Stimulated activated CD8-positive, alpha-beta memory T cell treated with anti-CD3 and anti-CD28 coated beads, Interleukin-7, amount 100 ng/mL, for 4 hours (primary cell): ENCODE results near the gene PRAMEF14.
A peak's percentile ranks its signal among the peaks of the same experiment; 100 is the strongest.
"Not testable (repeated sequence)": the region's sequence is repeated elsewhere in the genome, so short reads cannot be mapped to it uniquely, and the experiment has no call there.

ENCODE experiments used
- DNase-seq, 2 donors: peaks; one replicate each; pipeline ENCODE4 v3.0.0-alpha.2; 2020; ENCODE audit warnings: low read depth in 2 of 2

PRAMEF14 gene, protein sequence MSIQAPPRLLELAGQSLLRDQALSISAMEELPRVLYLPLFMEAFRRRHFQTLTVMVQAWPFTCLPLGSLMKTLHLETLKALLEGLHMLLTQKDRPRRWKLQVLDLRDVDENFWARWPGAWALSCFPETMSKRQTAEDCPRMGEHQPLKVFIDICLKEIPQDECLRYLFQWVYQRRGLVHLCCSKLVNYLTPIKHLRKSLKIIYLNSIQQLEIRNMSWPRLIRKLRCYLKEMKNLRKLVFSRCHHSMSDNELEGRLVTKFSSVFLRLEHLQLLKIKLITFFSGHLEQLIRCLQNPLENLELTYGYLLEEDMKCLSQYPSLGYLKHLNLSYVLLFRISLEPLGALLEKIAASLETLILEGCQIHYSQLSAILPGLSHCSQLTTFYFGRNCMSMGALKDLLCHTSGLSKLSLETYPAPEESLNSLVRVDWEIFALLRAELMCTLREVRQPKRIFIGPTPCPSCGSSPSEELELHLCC

DNA sequence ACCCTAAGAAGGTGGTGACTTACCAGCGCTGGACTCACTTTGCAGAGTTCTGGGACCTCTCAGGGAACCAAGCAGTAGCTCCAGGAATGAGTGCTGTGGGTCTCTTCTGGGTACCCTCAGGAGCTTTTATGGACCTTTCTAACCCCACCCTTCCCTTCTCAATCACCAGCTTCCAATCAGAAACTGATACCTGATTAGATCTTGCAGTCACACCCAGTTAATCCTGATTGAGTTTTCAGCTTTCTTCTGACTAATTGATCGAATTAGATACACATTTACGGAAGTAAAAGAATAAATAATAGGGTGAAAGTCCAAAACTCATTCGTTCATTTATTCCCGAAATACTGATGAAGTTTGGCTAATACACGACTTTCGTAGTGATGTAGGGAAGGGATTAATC, at the start of gene PRAMEF14:
TSS of gene PRAMEF14 (minus strand) at position 101 of the 400 bp plus-strand sequence. CDS start 1,820 bp downstream, outside the sequence.
- not testable (repeated sequence) for DNase-seq

DNA sequence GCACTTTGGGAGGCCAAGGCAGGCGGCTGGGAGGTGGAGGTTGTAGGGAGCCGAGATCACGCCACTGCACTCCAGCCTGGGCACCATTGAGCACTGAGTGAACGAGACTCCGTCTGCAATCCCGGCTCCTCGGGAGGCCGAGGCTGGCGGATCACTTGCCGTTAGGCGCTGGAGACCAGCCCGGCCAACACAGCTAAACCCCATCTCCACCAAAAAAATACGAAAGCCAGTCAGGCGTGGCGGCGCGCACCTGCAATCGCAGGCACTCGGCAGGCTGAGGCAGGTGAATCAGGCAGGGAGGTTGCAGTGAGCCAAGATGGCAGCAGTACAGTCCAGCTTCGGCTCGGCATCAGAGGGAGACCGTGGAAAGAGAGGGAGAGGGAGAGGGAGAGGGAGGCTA, 48.4 kb upstream of the PRAMEF14 start:
- DNase-seq = not testable (repeated sequence)

DNA sequence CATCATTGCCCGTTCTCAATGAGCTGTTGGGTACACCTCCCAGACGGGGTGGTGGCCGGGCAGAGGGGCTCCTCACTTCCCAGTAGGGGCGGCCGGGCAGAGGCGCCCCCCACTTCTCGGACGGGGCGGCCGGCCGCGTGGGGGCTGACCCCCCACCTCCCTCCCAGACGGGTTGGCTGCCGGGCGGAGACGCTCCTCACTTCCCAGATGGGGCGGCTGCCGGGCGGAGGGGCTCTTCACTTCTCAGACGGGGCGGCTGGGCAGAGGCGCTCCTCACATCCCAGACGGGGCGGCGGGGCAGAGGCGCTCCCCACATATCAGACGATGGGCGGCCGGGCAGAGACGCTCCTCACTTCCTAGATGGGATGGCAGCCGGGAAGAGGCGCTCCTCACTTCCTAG, 47.8 kb upstream of the PRAMEF14 start:
- DNase-seq = not testable (repeated sequence)

DNA sequence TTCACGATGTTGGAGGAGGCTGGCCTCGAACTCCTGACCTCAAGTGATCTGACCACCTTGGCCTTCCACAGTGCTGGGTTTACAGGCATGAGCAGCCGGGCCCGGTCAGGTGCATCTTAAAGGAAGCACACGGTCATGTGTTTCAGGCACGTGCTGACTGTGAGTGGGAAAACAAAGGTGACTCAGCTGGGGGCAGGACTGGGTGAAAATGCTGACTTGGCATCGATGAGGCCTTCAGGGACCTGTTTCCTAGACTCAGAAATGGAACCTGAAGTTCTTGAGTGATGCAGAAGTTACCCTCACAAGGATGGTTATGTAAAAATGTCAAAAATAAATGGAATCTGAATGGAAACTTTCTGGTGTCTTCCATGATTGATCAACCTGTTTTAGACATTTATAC, 46.1 kb upstream of the PRAMEF14 start:
- not testable (repeated sequence) for DNase-seq

DNA sequence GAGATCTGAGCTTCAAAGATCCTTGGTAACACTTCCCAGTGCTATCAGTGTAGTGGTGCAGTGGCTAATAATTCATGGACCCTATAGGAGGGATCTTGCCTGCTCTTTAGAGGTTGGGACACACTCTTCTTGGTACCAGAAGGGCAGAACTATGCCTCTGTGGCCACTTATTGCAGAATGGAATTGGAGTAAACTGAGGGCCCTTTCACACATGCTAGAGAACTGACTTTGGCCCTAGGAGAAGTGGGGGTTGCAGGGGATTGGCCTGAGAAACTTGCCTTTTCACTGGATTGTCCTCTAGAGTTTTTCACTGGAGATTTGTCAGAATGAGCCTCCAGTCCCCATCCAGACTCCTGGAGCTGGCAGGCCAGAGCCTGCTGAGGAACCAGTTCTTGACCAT, 42.4 kb upstream of the PRAMEF14 start, which contains the start of gene PRAMEF17:
TSS of gene PRAMEF17 (plus strand) at position 301 of the 400 bp plus-strand sequence. CDS start at position 327, 26 bp downstream.
- DNase-seq = not testable (repeated sequence)

DNA sequence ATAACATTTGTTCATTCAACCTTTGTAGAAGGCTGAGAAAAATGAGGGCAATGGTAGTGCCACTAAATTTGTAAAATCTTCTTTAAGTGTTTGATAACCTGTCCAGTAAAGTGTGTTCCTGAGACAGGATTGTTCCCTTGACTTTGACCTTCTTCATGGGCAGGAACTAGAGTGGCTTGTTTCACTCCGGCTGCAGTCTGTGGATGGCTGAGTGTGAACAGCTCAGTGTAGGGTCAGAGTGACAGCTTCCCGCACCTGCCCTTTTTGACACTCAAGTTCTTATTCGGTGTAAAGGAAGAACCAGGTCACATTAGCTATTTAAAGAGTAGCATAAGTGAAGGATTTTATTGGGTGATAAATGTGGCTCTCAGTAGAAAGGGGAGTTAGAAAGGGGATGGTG, 33.4 kb upstream of the PRAMEF14 start:
- DNase-seq = not testable (repeated sequence)

DNA sequence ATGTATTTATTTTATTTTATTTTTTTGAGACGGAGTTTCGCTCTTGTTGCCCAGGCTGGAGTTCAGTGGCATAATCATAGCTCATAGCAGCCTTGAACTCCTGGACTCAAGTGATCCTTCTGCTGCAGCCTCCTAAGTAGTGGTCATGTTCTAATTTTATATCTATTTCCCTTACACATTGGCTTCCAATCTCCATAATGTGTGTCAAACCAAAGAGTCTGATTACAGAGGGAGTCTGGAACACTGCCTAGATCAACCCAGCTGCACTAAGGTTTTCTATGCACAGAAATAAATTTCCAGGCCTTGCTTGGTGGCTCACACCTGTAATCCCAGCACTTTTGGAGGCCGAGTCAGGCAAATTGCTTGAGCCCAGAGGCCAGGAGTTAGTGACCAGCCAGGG, 32.0 kb upstream of the PRAMEF14 start:
- not testable (repeated sequence) for DNase-seq

DNA sequence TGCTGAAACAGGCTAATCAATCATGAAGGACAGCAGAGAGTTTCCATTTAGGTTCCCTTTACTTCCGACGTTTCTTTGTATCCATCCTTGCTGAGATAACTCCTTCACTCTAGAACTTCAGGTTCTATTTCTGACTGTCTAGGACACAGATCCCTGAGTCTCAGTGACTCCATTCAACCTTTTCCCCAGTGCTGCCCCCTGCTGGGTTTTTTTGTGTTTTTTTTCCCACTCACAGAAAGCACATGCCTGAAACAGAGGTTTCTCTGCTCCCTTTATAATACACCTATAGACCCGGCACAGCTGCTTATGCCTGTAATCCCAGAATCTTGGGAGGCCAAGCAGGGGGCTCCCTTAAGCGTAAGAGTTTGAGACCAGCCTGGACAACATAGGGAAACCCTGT, 21.6 kb upstream of the PRAMEF14 start:
- not testable (repeated sequence) for DNase-seq

DNA sequence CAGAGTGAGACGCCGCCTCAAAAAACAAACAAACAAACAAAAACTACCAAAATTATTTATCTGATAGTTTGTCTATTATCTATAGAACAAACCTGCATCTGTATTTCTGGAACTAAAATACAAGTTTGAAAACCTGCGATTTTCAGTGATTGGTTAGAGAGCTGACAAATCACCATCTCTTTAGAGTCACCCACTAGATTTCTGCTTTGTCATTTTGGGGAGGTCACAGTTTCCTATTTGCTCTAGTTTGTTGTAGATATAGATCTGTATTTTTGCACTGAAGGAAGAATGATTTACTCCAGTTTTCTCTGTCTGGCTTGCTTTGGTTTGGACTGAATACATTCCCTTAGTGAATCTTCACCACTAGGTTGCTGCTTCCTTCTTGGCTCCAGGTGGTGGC, 19.6 kb upstream of the PRAMEF14 start:
- not testable (repeated sequence) for DNase-seq

DNA sequence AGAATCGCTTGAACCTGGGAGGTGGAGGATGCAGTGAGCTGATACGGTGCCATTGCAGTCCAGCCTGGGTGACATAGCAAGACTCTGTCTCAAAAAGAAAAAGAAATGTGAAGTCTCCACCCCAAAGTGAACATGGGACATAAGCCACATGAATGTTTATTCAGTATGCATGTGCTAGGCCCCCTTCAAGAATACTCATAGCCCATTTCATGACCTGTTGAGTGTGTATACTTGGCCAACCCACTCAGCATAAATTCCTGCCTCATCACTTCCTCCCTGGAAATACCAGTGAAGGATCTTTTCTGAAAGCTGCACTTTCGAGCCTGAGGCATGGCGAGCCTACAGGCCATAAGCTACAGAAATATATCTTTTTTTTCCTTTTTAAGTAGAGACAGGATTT, 18.0 kb upstream of the PRAMEF14 start:
- not testable (repeated sequence) for DNase-seq

DNA sequence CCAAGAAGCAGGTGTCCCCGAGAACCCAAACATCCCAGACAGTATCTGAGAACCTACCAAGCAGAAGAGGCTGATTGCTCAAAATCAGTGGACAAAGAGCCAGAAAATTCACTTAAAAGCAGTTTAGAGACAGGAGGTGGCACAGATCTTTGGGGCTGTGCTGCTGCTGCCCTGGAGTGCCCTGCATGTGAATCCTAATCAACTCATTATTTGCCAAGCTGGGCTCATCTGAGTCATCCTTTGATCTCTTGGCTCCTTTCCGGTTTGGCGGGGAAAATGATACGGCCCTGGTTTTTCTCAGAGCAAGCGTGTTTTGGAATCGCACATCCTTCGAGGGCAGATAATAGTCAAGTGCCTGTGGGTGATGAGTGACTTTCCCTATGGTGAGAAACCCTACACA, 15.4 kb upstream of the PRAMEF14 start:
- DNase-seq = not testable (repeated sequence)

DNA sequence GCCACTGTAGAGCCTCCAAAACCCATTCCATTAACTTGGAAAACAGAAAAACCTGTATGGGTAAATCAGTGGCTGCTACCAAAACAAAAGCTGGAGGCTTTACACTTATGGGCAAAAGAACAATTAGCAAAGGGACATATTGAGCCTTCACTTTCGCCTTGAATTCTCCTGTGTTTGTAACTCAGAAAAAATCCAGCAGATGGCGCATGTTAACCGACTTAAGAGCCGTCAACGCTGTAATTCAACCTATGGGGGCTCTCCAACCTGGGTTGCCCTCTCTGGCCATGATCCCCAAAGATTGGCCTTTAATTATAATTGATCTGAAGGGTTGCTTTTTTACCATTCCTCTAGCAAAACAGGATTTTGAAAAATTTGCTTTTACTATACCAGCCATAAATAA, 9.8 kb upstream of the PRAMEF14 start:
- peak in 1 of 2 donors; percentile 2 for DNase-seq

DNA sequence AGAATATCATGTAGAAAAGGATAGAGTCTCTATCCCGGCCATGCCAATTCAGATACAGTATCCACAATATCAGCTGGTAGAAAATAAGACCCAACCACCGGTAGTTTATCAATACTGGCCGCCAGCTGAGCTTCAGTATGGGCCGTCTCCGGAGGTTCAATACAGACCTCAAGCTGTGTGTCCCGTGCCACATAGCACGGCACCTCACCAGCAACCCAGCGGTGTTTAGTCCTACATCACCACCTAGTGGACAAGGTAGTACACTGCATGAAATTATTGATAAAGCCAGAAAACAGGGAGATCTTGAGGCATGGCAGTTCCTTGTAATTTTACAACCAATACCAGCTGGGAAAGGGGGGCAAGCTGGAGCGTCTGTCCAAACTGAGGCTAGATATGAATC, 7.5 kb upstream of the PRAMEF14 start:
- DNase-seq = not testable (repeated sequence)

DNA sequence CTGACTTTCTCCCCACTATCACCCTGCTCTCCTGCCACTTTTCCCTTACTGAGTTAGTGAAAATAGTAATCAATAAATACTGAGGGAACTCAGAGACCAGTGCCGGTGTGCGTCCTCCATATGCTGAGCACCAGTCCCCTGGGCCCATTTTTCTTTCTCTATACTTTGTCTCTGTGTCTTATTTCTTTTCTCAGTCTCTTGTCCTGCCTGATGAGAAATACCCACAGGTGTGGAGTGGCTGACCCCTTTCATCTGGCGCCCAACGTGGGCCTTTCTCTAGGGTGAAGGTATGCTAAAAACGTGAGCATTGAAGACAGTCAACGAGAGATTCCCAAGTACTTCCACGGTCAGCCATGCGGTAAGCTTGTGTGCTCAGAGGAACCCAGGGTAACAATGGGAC, 6.5 kb upstream of the PRAMEF14 start:
- DNase-seq = not testable (repeated sequence)

DNA sequence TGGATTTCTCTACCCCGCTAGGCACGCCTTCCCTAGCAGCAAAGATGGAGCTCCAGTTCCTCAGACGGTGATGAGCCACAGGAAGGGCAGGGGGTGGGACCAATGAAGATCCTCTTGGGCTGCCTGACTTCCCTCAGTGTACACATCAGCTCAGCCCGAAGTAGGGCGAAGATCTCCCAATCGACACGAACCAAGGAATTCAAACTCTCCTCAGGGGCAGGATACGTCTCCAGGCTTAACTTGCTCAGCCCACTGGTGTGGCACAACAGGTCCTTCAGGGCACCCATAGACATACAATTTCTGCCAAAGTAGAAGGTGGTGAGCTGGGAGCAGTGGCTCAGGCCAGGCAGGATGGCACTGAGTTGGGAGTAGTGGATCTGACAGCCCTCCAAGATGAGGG, 4.4 kb downstream of the PRAMEF14 start:
- DNase-seq = not testable (repeated sequence)

DNA sequence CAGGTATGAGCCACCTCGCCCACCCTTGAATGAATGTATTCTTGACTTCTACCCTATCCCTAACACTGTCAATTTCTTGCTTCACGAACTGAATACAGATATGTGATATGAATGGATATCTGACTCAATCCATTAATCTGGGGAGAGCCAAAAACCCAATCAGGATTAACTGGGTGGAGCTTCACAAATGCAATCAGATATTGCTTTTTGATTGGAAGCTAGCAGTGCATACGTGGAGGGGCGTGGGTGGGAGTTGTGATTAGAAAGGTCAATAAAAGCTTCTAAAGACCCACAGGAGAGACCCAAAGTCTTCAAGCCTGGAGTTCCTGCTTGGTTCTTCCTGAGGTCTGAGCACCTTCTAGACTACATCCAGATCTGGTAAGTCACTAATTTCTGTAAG, 31.7 kb downstream of the PRAMEF14 start, which contains the start of gene PRAMEF15:
TSS of gene PRAMEF15 (plus strand) at position 301 of the 400 bp plus-strand sequence. CDS start 2,827 bp downstream, outside the sequence.
- not testable (repeated sequence) for DNase-seq

DNA sequence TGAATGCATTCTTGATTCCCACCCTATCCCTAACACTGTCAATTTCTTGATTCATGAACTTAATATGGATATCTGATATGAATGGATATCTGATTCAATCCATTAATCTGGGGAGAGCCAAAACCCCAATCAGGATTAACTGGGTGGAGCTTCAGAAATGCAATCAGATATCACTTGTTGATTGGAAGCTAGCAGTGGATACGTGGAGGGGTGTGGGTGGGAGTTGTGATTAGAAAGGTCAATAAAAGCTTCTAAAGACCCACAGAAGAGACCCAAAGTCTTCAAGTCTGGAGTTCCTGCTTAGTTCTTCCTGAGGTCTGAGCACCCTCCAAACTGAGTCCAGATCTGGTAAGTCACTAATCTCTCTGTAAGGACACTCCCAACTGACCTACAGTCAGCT, 43.7 kb downstream of the PRAMEF14 start, which contains the start of gene PRAMEF33:
TSS of gene PRAMEF33 (plus strand) at position 301 of the 400 bp plus-strand sequence. CDS start 2,416 bp downstream, outside the sequence.
- DNase-seq = not testable (repeated sequence)

DNA sequence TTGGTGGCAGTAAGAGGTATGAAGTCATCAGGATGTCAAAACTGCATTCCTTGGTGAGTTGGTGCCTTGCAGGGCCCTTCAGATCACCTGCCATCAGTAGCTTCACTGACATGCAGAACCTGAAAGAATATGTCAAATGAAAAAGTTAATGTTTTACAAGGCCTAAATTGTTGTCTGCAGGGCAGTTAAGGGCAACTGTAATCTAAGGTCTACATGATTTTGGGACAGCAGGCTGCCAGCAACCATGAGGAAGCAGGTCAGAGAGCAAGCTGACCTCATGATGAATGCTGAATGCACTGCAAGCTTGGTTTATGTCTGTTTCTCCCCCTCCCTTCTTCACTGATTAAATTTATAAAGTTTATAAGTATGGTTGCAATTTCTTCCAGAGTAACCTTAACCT, 44.7 kb downstream of the PRAMEF14 start:
- DNase-seq = not testable (repeated sequence)

DNA sequence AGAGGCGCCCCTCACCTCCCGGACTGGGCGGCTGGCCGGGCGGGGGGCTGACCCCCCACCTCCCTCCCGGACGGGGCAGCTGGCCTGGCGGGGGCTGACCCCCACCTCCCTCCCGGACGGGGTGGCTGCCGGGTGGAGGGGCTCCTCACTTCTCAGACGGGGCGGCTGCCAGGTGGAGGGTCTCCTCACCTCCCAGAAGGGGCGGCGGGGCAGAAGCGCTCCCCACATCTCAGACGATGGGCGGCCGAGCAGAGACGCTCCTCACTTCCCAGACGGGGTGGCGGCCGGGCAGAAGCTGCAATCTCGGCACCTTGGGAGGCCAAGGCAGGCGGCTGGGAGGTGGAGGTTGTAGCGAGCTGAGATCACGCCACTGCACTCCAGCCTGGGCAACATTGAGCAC, 48.2 kb downstream of the PRAMEF14 start:
- not testable (repeated sequence) for DNase-seq

DNA sequence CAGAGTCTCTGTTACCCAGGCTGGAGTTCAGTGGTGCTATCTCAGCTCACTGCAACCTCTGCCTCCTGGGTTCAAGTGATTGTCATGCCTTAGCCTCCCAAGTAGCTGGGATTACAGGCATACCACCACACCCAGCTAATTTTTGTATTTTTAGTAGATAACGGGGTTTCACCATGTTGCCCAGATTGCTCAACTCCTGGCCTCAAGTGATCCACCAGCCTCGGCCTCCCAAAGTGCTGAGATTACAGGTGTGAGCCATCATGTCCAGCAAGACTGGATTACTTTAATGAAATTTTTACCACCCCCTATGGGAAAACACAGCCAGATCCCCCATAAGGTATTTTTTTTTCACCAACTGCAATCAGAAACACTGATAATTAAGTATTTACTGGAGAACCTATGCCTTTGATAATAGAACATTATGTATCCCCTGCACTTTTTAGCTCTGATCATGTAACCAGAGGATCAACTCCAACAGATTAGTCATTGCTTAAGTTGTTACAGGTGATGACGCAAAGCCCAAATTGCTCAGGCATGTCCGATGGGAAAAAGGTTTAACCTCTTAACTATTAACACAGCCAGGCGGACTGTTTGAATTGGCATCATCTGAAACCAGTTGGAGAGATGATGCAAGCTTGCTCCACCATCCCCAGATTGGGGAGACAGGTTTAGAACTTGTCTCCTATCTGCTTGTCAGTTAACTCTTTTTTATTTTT, 49.6 kb downstream of the PRAMEF14 start:
- not testable (repeated sequence) for DNase-seq
